22Rv1 (cell line): ENCODE results near the gene MUTYH.

Experiments used
- ZFX ChIP-seq: fragments of 450-650 bp; IDR thresholded peaks from 2 replicates; pipeline ENCODE4 v1.6.1; 2017; ENCODE audit warnings: antibody characterized with exemption, borderline replicate concordance
- TF ChIP-seq, protein P1 (sequence below): fragments of 450-650 bp; IDR thresholded peaks from 2 replicates; pipeline ENCODE4 v1.5.1; 2017; ENCODE audit warnings: mild to moderate bottlenecking

DNA sequence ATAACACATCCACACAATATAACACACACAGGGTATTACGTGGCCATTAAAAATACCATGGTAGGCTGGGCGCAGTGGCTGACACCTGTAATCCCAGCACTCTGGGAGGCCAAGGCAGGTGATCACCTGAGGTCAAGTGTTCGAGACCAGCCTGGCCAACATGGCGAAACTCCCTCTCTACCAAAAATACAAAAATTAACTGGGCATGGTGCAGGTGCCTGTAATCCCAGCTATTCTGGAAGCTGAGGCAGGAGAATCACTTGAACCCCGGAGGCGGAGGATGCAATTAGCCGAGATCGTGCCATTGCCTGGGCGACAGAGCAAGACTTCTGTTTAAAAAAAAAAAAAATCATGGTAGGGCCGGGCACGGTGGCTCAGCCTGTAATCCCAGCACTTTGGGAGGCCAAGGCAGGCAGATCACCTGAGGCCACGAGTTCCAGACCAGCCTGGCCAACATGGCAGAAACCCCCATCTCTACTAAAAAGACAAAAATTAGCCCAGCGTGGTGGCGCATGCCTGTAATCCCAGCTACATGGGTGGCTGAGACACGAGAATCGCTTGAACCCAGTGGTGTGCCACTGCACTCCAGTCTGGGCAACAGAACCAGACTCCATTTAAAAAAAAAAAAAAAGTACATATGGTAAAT is 37.6 kb downstream of the MUTYH start:
- TF ChIP-seq, protein P1, sequence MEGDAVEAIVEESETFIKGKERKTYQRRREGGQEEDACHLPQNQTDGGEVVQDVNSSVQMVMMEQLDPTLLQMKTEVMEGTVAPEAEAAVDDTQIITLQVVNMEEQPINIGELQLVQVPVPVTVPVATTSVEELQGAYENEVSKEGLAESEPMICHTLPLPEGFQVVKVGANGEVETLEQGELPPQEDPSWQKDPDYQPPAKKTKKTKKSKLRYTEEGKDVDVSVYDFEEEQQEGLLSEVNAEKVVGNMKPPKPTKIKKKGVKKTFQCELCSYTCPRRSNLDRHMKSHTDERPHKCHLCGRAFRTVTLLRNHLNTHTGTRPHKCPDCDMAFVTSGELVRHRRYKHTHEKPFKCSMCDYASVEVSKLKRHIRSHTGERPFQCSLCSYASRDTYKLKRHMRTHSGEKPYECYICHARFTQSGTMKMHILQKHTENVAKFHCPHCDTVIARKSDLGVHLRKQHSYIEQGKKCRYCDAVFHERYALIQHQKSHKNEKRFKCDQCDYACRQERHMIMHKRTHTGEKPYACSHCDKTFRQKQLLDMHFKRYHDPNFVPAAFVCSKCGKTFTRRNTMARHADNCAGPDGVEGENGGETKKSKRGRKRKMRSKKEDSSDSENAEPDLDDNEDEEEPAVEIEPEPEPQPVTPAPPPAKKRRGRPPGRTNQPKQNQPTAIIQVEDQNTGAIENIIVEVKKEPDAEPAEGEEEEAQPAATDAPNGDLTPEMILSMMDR: no peak
- TF ChIP-seq ZFX: no peak
